Natural killer cell (primary cell): ENCODE data around the gene TMBIM1. TPM values are rescaled to one million over a fixed set of nuclear protein-coding genes. Genes with fewer than 3 reads are reported as not detected.

Source experiments
- ATAC-seq, 3 donors: fragments of 150-1000 bp in 2 of 3; fragments of 200-7000 bp in 1 of 3; cut with Tn5 transposase; 1 replicate in 1 of 3; 2 replicates in 2 of 3; pipeline ENCODE4 v1.10.0; 2021; ENCODE audit warnings: mild to moderate bottlenecking in 2 of 3, moderate library complexity in 2 of 3
- DNase-seq, 2 donors: peaks; one replicate each; pipeline versions ENCODE4 v3.0.0 to v3.0.0-alpha.2; 2013 to 2021; ENCODE audit warnings: mixed read lengths in 1 of 2
- H3K27ac ChIP-seq: one replicate; pipeline ENCODE4 v1.5.1; 2013; ENCODE audit warnings: mild to moderate bottlenecking, low read length
- H3K27me3 ChIP-seq: one replicate; pipeline ENCODE4 v1.6.1; 2013; ENCODE audit warnings: low read length; ENCODE audit not compliant: control insufficient read depth, insufficient read depth
- H3K36me3 ChIP-seq: one replicate; pipeline ENCODE4 v1.6.1; 2013; ENCODE audit warnings: low read length; ENCODE audit not compliant: control insufficient read depth, insufficient read depth
- H3K4me1 ChIP-seq: one replicate; pipeline ENCODE4 v1.6.1; 2013; ENCODE audit warnings: low read length; ENCODE audit not compliant: control insufficient read depth, insufficient read depth
- H3K4me3 ChIP-seq: one replicate; pipeline ENCODE4 v1.5.1; 2013; ENCODE audit warnings: low read length
- H3K9me3 ChIP-seq: one replicate; pipeline ENCODE4 v1.6.1; 2013; ENCODE audit warnings: low read length; ENCODE audit not compliant: control insufficient read depth, insufficient read depth
- H3K27ac Mint-ChIP-seq, 2 donors: one replicate each; pipeline ENCODE4 v1.8.0; 2022; ENCODE audit warnings: mild to moderate bottlenecking in 2 of 2, mixed read lengths in 2 of 2, moderate library complexity in 1 of 2
- H3K27me3 Mint-ChIP-seq, 2 donors: one replicate each; pipeline ENCODE4 v1.8.0; 2022; ENCODE audit warnings: low read depth in 2 of 2, mixed read lengths in 2 of 2
- H3K36me3 Mint-ChIP-seq: one replicate; pipeline ENCODE4 v1.8.0; 2022; ENCODE audit warnings: mixed read lengths
- H3K4me1 Mint-ChIP-seq, 2 donors: one replicate each; pipeline ENCODE4 v1.8.0; 2022; ENCODE audit warnings: mixed read lengths in 2 of 2
- H3K4me3 Mint-ChIP-seq: one replicate; pipeline ENCODE4 v1.8.0; 2022; ENCODE audit warnings: mild to moderate bottlenecking, moderate library complexity, mixed read lengths
- H3K9me3 Mint-ChIP-seq, 2 donors: one replicate each; pipeline ENCODE4 v1.8.0; 2022; ENCODE audit warnings: mixed read lengths in 2 of 2
- WGBS: methylation state at CpG from one replicate; pipeline ENCODE4 v1.1.7; 2013; ENCODE audit warnings: missing lambda C conversion rate; ENCODE audit not compliant: insufficient coverage; 5-methylcytosine and 5-hydroxymethylcytosine counted together
- intact Hi-C: fragments of 100-400 bp; cut with micrococcal nuclease; formaldehyde crosslinking; loops from one replicate; pipeline ENCODE4 v1.14.2; 2022
- total RNA-seq, 4 donors: library from RNA; stranded (reverse); fragments of 120-200 nt in 1 of 4; gene quantifications; one replicate each; pipeline versions ENCODE4 v1.2.3 to v1.2.4, GENCODE V29; 2013 to 2022
- TF ChIP-seq, protein P1 (sequence below): fragments of 200-600 bp; IDR thresholded peaks from one replicate; pipeline ENCODE4 v1.8.0; 2022; ENCODE audit warnings: antibody characterized with exemption

TMBIM1 gene
- total RNA-seq, 3 donors from 2014 or later (not counting 1 experiment from before 2014, with no cell fraction given) = 84.9 to 107 (median 95.1) TPM

GRCh38 chr2:218262631-218263586 lies 29.4 kb downstream of the TMBIM1 start:
- H3K36me3 Mint-ChIP-seq = no peaks in the 10 kb centered on the region
- peaks cover 19 to 43% of the 10 kb centered on the region in 2 donors for H3K4me1 Mint-ChIP-seq
- peaks cover 56% of the 10 kb centered on the region for H3K4me1 ChIP-seq

GRCh38 chr2:218262237-218262600 lies 30.1 kb downstream of the TMBIM1 start:
- Mint-ChIP-seq H3K27me3 (no peaks in the 10 kb centered on the region), H3K27ac (no peak overlapping the region), H3K4me1 (peaks cover 25 to 45% of the 10 kb centered on the region in 2 donors), H3K9me3 (no peaks in the 10 kb centered on the region), H3K4me3 (no peak overlapping the region), H3K36me3 (no peaks in the 10 kb centered on the region)
- no peak overlapping the region for H3K4me3 ChIP-seq
- no peaks in the 10 kb centered on the region for H3K27me3 ChIP-seq
- DNase-seq = no peak
- no peak overlapping the region for H3K27ac ChIP-seq
- 95% methylated on average over 6 of the region's 6 CpGs for WGBS
- TF ChIP-seq, protein P1, sequence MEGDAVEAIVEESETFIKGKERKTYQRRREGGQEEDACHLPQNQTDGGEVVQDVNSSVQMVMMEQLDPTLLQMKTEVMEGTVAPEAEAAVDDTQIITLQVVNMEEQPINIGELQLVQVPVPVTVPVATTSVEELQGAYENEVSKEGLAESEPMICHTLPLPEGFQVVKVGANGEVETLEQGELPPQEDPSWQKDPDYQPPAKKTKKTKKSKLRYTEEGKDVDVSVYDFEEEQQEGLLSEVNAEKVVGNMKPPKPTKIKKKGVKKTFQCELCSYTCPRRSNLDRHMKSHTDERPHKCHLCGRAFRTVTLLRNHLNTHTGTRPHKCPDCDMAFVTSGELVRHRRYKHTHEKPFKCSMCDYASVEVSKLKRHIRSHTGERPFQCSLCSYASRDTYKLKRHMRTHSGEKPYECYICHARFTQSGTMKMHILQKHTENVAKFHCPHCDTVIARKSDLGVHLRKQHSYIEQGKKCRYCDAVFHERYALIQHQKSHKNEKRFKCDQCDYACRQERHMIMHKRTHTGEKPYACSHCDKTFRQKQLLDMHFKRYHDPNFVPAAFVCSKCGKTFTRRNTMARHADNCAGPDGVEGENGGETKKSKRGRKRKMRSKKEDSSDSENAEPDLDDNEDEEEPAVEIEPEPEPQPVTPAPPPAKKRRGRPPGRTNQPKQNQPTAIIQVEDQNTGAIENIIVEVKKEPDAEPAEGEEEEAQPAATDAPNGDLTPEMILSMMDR = no peak
- intact Hi-C loops = no loop called here
- H3K9me3 ChIP-seq = no peaks in the 10 kb centered on the region
- H3K4me1 ChIP-seq = peaks cover 63% of the 10 kb centered on the region
- peaks cover 41% of the 10 kb centered on the region for H3K36me3 ChIP-seq
- ATAC-seq = no peak

More at GRCh38 chr2:218262631-218263586, 29.4 kb downstream of the TMBIM1 start:
- H3K4me3 Mint-ChIP-seq = no peak overlapping the region
- no peaks in the 10 kb centered on the region for H3K27me3 ChIP-seq
- H3K4me3 ChIP-seq = no peak overlapping the region
- no peaks in the 10 kb centered on the region for H3K27me3 Mint-ChIP-seq
- peaks cover 46% of the 10 kb centered on the region for H3K36me3 ChIP-seq
- intact Hi-C loops = no loop called here
- H3K27ac Mint-ChIP-seq = peak overlapping the region in 1 of 2 donors; percentile 60
- H3K27ac ChIP-seq = no peak overlapping the region
- ATAC-seq (no peak), DNase-seq (no peak)
- TF ChIP-seq, protein P1 = no peak
- 96% methylated on average over 39 of the region's 39 CpGs for WGBS
- no peaks in the 10 kb centered on the region for H3K9me3 ChIP-seq
- H3K9me3 Mint-ChIP-seq = no peaks in the 10 kb centered on the region

DNA sequence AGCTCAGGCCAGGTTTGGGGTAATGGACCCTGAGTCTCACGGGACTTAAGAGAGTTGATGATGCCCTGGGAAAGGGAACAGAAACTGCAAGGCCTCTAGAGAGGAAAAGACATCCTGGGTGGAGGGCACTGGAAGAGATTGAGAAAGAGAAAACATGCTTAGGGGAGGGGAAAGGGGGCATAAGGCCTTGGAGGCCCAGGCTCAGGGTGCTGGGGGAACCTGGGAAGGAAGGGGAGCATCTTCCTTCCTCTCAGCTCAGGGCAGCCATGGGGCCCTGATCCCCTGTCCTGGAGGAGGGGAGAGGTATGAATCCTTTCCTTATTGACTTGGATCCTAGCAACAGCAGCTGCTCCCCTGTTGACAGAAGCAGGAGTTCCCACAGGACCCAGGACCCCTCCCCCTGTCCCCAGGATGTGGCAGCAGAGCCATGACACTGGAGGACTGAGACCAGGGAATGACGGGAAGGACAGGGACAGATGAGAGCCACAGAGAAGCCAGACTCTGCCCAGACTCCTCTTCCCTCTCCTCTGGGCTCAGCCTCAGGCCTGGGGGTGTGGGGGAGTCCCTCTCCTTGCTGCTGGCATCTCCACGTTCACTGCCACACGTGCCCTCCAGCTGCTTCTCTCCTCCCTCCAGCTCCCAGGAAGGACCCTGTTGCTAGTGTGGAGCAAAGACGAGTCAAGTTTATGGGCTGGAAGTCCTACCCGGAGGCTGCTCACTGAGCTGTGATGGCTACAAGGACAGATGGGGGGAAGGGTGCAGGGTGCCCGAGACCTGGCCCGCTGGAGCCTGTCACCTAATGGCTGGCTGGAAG lies 30.7 kb downstream of the TMBIM1 start:
- H3K27ac ChIP-seq = no peak overlapping the region
- peaks cover 39% of the 10 kb centered on the region for H3K36me3 ChIP-seq
- Mint-ChIP-seq H3K9me3 (no peaks in the 10 kb centered on the region), H3K36me3 (no peaks in the 10 kb centered on the region), H3K27ac (no peak overlapping the region), H3K4me1 (peaks cover 26 to 40% of the 10 kb centered on the region in 2 donors), H3K4me3 (no peak overlapping the region), H3K27me3 (no peaks in the 10 kb centered on the region)
- WGBS = 89% methylated on average over 6 of the region's 8 CpGs
- H3K4me3 ChIP-seq = no peak overlapping the region
- no peaks in the 10 kb centered on the region for H3K27me3 ChIP-seq
- H3K4me1 ChIP-seq = peaks cover 69% of the 10 kb centered on the region
- no peak for ATAC-seq
- intact Hi-C loops = no loop called here
- no peaks in the 10 kb centered on the region for H3K9me3 ChIP-seq
- TF ChIP-seq, protein P1 = no peak
- DNase-seq = no peak
